ENCODE results near the gene SDR9C7. TPM values are rescaled to one million over a fixed set of nuclear protein-coding genes. Genes with fewer than 3 reads are reported as not detected.
"Not testable (repeated sequence)": the region's sequence is repeated elsewhere in the genome, so short reads cannot be mapped to it uniquely, and the experiment has no call there.

Gene SDR9C7
- total and polyA plus RNA-seq, 3 experiments from 2014 or later = not detected

GRCh38 chr12:56916996-56917333, 17.2 kb downstream of the SDR9C7 start:
- H3K27ac ChIP-seq (ENCODE audit: low read depth, low read length) = no peak overlapping the region
- no peaks in the 10 kb centered on the region for H3K36me3 Mint-ChIP-seq
- H3K27ac Mint-ChIP-seq = no peak overlapping the region
- no peaks in the 10 kb centered on the region for H3K27me3 ChIP-seq (ENCODE audit: insufficient read depth, low read length, poor library complexity, severe bottlenecking)
- H3K4me1 ChIP-seq (ENCODE audit: insufficient read depth, low read length) = no peaks in the 10 kb centered on the region
- ChIA-PET POLR2A (no interaction called here), CTCF (interaction anchor here (2.2 kb wide), 1 partner anchor 9 kb away, joined by 6 read pairs; no protein-coding TSS in a partner anchor)
- H3K9me3 ChIP-seq (ENCODE audit: low read length) = no peaks in the 10 kb centered on the region
- H3K4me3 ChIP-seq (ENCODE audit: low read length) = no peak overlapping the region
- peaks cover 9 to 24% of the 10 kb centered on the region in 2 donors for H3K27me3 Mint-ChIP-seq
- DNase-seq = no peak
- H3K9me3 Mint-ChIP-seq = peaks cover 6 to 18% (median 15%) of the 10 kb centered on the region in 5 donors
- no peaks in the 10 kb centered on the region for H3K36me3 ChIP-seq (ENCODE audit: insufficient read depth, low read length)
- H3K4me1 Mint-ChIP-seq = no peaks in the 10 kb centered on the region
- no peak overlapping the region for H3K4me3 Mint-ChIP-seq

GRCh38 chr12:56916296-56916995, 17.8 kb downstream of the SDR9C7 start:
- H3K27ac Mint-ChIP-seq = no peak overlapping the region
- CTCF ChIA-PET = interaction anchor here (2.2 kb wide), 1 partner anchor 10 kb away, joined by 6 read pairs; no protein-coding TSS in a partner anchor

GRCh38 chr12:56914724-56915123, 19.5 kb downstream of the SDR9C7 start:
- CTCF ChIA-PET = no interaction called here
- H3K27ac ChIP-seq (ENCODE audit: low read depth, low read length) = no peak overlapping the region
- Mint-ChIP-seq H3K4me3 (no peak overlapping the region), H3K27me3 (peaks cover 4 to 44% of the 10 kb centered on the region in 2 donors), H3K27ac (no peak overlapping the region), H3K9me3 (peaks cover 0 to 17% (median 5%) of the 10 kb centered on the region in 5 donors), H3K4me1 (no peaks in the 10 kb centered on the region), H3K36me3 (peaks cover 0 to 5% (median 0%) of the 10 kb centered on the region in 3 donors)
- no peaks in the 10 kb centered on the region for H3K27me3 ChIP-seq (ENCODE audit: insufficient read depth, low read length, poor library complexity, severe bottlenecking)
- POLR2A ChIA-PET = no interaction called here
- DNase-seq = no peak
- no peak overlapping the region for H3K4me3 ChIP-seq (ENCODE audit: low read length)
- H3K4me1 ChIP-seq (ENCODE audit: insufficient read depth, low read length) = no peaks in the 10 kb centered on the region
- H3K9me3 ChIP-seq (ENCODE audit: low read length) = no peaks in the 10 kb centered on the region
- no peaks in the 10 kb centered on the region for H3K36me3 ChIP-seq (ENCODE audit: insufficient read depth, low read length)

More at GRCh38 chr12:56916296-56916995, 17.8 kb downstream of the SDR9C7 start:
- H3K9me3 ChIP-seq (ENCODE audit: low read length) = no peaks in the 10 kb centered on the region
- no peaks in the 10 kb centered on the region for H3K36me3 ChIP-seq (ENCODE audit: insufficient read depth, low read length)
- peaks cover 6 to 18% (median 15%) of the 10 kb centered on the region in 5 donors for H3K9me3 Mint-ChIP-seq
- no peaks in the 10 kb centered on the region for H3K27me3 ChIP-seq (ENCODE audit: insufficient read depth, low read length, poor library complexity, severe bottlenecking)
- H3K27me3 Mint-ChIP-seq = peaks cover 8 to 30% of the 10 kb centered on the region in 2 donors
- H3K4me1 ChIP-seq (ENCODE audit: insufficient read depth, low read length) = no peaks in the 10 kb centered on the region
- no peaks in the 10 kb centered on the region for H3K4me1 Mint-ChIP-seq
- H3K27ac ChIP-seq (ENCODE audit: low read depth, low read length) = no peak overlapping the region
- POLR2A ChIA-PET = no interaction called here
- no peaks in the 10 kb centered on the region for H3K36me3 Mint-ChIP-seq
- no peak overlapping the region for H3K4me3 ChIP-seq (ENCODE audit: low read length)
- H3K4me3 Mint-ChIP-seq = no peak overlapping the region
- DNase-seq = no peak

- DNase-seq = no peak
- Mint-ChIP-seq H3K36me3 (peaks cover 0 to 7% (median 0%) of the 10 kb centered on the region in 3 donors), H3K9me3 (peaks cover 0 to 21% (median 10%) of the 10 kb centered on the region in 5 donors), H3K4me1 (no peaks in the 10 kb centered on the region), H3K27ac (no peak overlapping the region), H3K27me3 (peaks cover 4 to 46% of the 10 kb centered on the region in 2 donors), H3K4me3 (no peak overlapping the region)
- ChIA-PET POLR2A (no interaction called here), CTCF (no interaction called here)
- Histone ChIP-seq H3K27ac (ENCODE audit: low read depth, low read length) (no peak overlapping the region), H3K36me3 (ENCODE audit: insufficient read depth, low read length) (no peaks in the 10 kb centered on the region), H3K27me3 (ENCODE audit: insufficient read depth, low read length, poor library complexity, severe bottlenecking) (no peaks in the 10 kb centered on the region), H3K9me3 (ENCODE audit: low read length) (no peaks in the 10 kb centered on the region), H3K4me1 (ENCODE audit: insufficient read depth, low read length) (no peaks in the 10 kb centered on the region), H3K4me3 (ENCODE audit: low read length) (no peak overlapping the region)
Measured at GRCh38 chr12:56914256-56914655, 20.0 kb downstream of the SDR9C7 start.

GRCh38 chr12:56909403-56909802, 24.8 kb downstream of the SDR9C7 start:
- H3K27ac ChIP-seq (ENCODE audit: low read depth, low read length); POLR2A ChIA-PET; H3K27me3 ChIP-seq (ENCODE audit: insufficient read depth, low read length, poor library complexity, severe bottlenecking); CTCF ChIA-PET; H3K4me3 Mint-ChIP-seq; H3K4me3 ChIP-seq (ENCODE audit: low read length); H3K27ac Mint-ChIP-seq; H3K9me3 ChIP-seq (ENCODE audit: low read length); H3K4me1 ChIP-seq (ENCODE audit: insufficient read depth, low read length); DNase-seq; H3K36me3 ChIP-seq (ENCODE audit: insufficient read depth, low read length); H3K4me1 Mint-ChIP-seq: not testable (repeated sequence)
- H3K36me3 Mint-ChIP-seq = peaks cover 0 to 12% (median 0%) of the 10 kb centered on the region in 3 donors
- peaks cover 4 to 40% of the 10 kb centered on the region in 2 donors for H3K27me3 Mint-ChIP-seq
- H3K9me3 Mint-ChIP-seq = peaks cover 0 to 22% (median 9%) of the 10 kb centered on the region in 5 donors

- ChIA-PET POLR2A (no interaction called here), CTCF (no interaction called here)
- Mint-ChIP-seq H3K9me3 (peaks cover 0 to 25% (median 14%) of the 10 kb centered on the region in 5 donors), H3K27ac (no peak overlapping the region), H3K36me3 (peaks cover 0 to 12% (median 0%) of the 10 kb centered on the region in 3 donors), H3K27me3 (peaks cover under 1 to 44% of the 10 kb centered on the region in 2 donors), H3K4me3 (no peak overlapping the region), H3K4me1 (no peaks in the 10 kb centered on the region)
- H3K4me1 ChIP-seq (ENCODE audit: insufficient read depth, low read length) = no peaks in the 10 kb centered on the region
- H3K27ac ChIP-seq (ENCODE audit: low read depth, low read length) = no peak overlapping the region
- no peaks in the 10 kb centered on the region for H3K27me3 ChIP-seq (ENCODE audit: insufficient read depth, low read length, poor library complexity, severe bottlenecking)
- no peak overlapping the region for H3K4me3 ChIP-seq (ENCODE audit: low read length)
- no peak for DNase-seq
- H3K9me3 ChIP-seq (ENCODE audit: low read length) = no peaks in the 10 kb centered on the region
- no peaks in the 10 kb centered on the region for H3K36me3 ChIP-seq (ENCODE audit: insufficient read depth, low read length)
Measured at GRCh38 chr12:56908136-56908535, 26.1 kb downstream of the SDR9C7 start.

GRCh38 chr12:56905852-56906251, 28.4 kb downstream of the SDR9C7 start:
- Mint-ChIP-seq H3K9me3 (peaks cover 12 to 43% (median 30%) of the 10 kb centered on the region in 5 donors), H3K27ac (no peak overlapping the region), H3K4me3 (no peak overlapping the region), H3K27me3 (peaks cover 0 to 30% of the 10 kb centered on the region in 2 donors), H3K4me1 (no peaks in the 10 kb centered on the region), H3K36me3 (peaks cover 2 to 26% (median 2%) of the 10 kb centered on the region in 3 donors)
- ChIA-PET CTCF (no interaction called here), POLR2A (no interaction called here)
- H3K4me1 ChIP-seq (ENCODE audit: insufficient read depth, low read length) = no peaks in the 10 kb centered on the region
- DNase-seq = no peak
- H3K9me3 ChIP-seq (ENCODE audit: low read length) = peaks cover 8% of the 10 kb centered on the region
- H3K36me3 ChIP-seq (ENCODE audit: insufficient read depth, low read length) = no peaks in the 10 kb centered on the region
- no peak overlapping the region for H3K4me3 ChIP-seq (ENCODE audit: low read length)
- no peaks in the 10 kb centered on the region for H3K27me3 ChIP-seq (ENCODE audit: insufficient read depth, low read length, poor library complexity, severe bottlenecking)
- no peak overlapping the region for H3K27ac ChIP-seq (ENCODE audit: low read depth, low read length)

GRCh38 chr12:56903374-56903773, 30.8 kb downstream of the SDR9C7 start:
- POLR2A ChIA-PET = no interaction called here
- Histone ChIP-seq H3K36me3 (ENCODE audit: insufficient read depth, low read length) (no peaks in the 10 kb centered on the region), H3K4me3 (ENCODE audit: low read length) (no peak overlapping the region), H3K27ac (ENCODE audit: low read depth, low read length) (no peak overlapping the region), H3K4me1 (ENCODE audit: insufficient read depth, low read length) (no peaks in the 10 kb centered on the region), H3K9me3 (ENCODE audit: low read length) (peaks cover 8% of the 10 kb centered on the region), H3K27me3 (ENCODE audit: insufficient read depth, low read length, poor library complexity, severe bottlenecking) (no peaks in the 10 kb centered on the region)
- DNase-seq = no peak
- CTCF ChIA-PET = no interaction called here
- peaks cover 3 to 23% (median 4%) of the 10 kb centered on the region in 3 donors for H3K36me3 Mint-ChIP-seq
- H3K27me3 Mint-ChIP-seq = peaks cover 5 to 20% of the 10 kb centered on the region in 2 donors
- H3K27ac Mint-ChIP-seq = no peak overlapping the region
- no peaks in the 10 kb centered on the region for H3K4me1 Mint-ChIP-seq
- no peak overlapping the region for H3K4me3 Mint-ChIP-seq
- H3K9me3 Mint-ChIP-seq = peaks cover 19 to 46% (median 32%) of the 10 kb centered on the region in 5 donors
